ENCODE data around the gene HK3.
A peak's percentile ranks its signal among the peaks of the same experiment; 100 is the strongest.

The HK3 gene

GRCh38 chr5:176875783-176876505, 23.2 kb downstream of the HK3 start:
- TF ChIP-seq CTCF (IDR thresholded peaks at IDR 0.05), result no peak

DNA sequence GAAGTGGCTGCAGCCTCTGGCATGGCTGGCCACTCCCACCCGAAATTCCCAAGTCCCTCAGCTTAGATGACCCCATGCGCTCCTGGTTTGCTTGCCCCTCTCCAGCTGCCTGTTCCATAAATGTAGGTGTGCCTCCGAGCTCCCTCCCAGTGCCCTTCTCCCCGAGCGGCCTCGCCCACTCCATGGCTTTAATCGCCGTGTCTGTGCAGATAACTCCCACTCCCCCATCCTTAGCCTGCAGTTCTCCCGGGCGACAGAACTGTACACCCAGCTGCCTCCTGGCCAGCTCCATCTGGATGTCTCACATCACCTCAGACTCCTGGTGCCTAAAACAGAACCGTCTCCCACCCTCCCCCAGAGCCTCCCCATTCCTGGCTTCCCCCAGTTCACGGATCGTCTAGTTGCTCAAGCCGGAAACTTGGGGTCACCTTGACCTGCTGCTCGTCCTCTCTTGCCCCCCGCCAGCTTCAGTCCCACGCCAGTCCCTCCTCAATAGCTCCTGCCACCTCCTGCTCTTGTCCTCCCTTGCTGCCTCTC, 24.1 kb downstream of the HK3 start:
- no peak for TF ChIP-seq CTCF (IDR thresholded peaks at IDR 0.05)

DNA sequence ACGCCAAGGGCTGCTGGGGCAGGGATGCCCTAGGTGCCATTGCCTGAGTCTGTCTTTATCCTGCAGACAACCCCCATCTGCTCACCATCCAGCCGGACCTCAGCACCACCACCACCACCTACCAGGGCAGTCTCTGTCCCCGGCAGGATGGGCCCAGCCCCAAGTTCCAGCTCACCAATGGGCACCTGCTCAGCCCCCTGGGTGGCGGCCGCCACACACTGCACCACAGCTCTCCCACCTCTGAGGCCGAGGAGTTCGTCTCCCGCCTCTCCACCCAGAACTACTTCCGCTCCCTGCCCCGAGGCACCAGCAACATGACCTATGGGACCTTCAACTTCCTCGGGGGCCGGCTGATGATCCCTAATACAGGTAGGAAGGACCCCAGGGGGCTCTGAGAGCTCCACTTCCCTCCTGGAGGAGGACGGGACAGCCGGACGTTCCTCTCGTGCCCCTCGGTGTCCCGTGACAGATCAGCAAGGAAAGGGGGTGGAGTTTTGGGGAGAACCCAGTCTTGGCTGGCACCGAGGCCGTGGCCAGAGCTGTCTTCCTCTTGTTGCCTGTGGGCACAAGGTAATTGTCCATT, 24.9 kb downstream of the HK3 start:
- TF ChIP-seq CTCF (IDR thresholded peaks at IDR 0.05), result no peak

DNA sequence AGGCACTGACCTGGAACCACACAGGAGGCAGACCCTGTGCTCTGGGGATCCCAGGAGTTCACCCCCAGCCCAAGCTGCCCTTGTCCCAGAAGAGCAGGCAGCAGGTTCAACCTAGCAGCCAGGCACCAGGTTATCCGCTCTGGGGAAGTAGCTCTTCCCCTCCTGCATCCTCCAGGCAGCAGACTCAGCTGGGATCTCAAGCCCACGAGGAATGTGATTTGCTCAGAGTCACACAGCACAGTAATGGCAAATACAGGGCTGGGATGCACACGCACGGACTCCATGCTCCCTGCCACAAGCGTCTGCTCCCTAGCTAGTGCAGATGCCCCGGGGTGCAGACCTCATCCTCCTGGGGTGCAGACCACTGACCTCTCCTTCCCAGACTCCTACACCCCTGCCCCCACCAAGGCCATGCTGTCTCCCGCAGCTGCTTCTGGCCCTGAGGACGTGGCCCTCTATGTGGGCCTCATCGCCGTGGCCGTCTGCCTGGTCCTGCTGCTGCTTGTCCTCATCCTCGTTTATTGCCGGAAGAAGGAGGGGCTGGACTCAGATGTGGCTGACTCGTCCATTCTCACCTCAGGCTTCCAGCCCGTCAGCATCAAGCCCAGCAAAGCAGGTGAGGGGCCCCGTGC, 25.5 kb downstream of the HK3 start:
- TF ChIP-seq CTCF (IDR thresholded peaks at IDR 0.05), result no peak

DNA sequence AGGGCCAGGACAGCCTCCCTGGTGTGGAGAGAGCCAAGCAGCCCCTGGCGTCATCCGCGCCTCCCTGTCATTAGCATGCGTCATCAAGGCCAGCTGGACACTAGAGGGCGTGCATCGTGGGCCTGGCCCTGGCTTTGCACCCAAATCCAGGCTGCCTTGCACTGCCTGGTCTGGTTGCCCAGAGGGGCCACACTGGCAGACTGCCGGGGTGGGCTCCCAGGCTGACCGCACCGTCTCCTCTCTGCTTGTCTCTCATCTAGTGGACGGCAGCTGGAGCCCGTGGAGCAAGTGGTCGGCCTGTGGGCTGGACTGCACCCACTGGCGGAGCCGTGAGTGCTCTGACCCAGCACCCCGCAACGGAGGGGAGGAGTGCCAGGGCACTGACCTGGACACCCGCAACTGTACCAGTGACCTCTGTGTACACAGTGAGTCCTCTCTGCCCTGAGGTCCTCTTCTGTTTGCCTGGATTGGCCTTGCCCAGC, 29.0 kb downstream of the HK3 start:
- TF ChIP-seq CTCF (IDR thresholded peaks at IDR 0.05), result peak; percentile 67

GRCh38 chr5:176869501-176870109, 29.5 kb downstream of the HK3 start:
- TF ChIP-seq CTCF (IDR thresholded peaks at IDR 0.05), result no peak

DNA sequence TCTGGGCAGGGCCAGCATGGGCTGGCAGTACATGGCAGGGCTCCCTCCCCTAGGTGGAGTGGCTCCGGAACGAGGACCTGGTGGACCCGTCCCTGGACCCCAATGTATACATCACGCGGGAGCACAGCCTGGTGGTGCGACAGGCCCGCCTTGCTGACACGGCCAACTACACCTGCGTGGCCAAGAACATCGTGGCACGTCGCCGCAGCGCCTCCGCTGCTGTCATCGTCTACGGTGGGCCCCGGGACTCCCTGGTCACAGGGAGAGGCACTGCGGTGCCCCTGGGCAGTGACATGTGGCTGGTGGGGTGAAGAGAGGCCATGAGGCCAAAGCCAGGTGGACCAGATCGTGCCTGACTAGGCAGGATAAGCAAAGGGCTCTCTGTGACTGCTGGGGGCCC, 30.4 kb downstream of the HK3 start:
- no peak for TF ChIP-seq CTCF (IDR thresholded peaks at IDR 0.05)
